ENCODE measurements around the gene S100A14. TPM values are rescaled to one million over a fixed set of nuclear protein-coding genes. Genes with fewer than 3 reads are reported as not detected.

S100A14 gene
- total RNA-seq, 2 donors from 2014 or later: 4.2 to 4.9 TPM

- Histone ChIP-seq H3K4me3 (no peak overlapping the region), H3K4me1 (ENCODE audit: control insufficient read depth in 1 of 2, low read depth in 2 of 2) (peaks cover 5 to 33% of the 10 kb centered on the region in 2 donors), H3K27me3 (replicated peaks; ENCODE audit: insufficient read depth) (no peaks in the 10 kb centered on the region), H3K27ac (peak overlapping the region; percentile 64 to 75), H3K36me3 (no peaks in the 10 kb centered on the region), H3K9me3 (no peaks in the 10 kb centered on the region)
- DNase-seq (ENCODE audit: low spot score) (no peak), ATAC-seq (ENCODE audit: insufficient number of reproducible peaks, low FRiP score, low read depth) (no peak)
- TF ChIP-seq CTCF (IDR thresholded peaks at IDR 0.05): no peak
Measured at GRCh38 chr1:153573351-153573750, 42.8 kb downstream of the S100A14 start.

- peak; percentile 77 for DNase-seq (ENCODE audit: low spot score)
- Histone ChIP-seq H3K4me3 (peak overlapping the region; percentile 27), H3K27ac (peak overlapping the region; percentile 64 to 75), H3K27me3 (replicated peaks; ENCODE audit: insufficient read depth) (no peaks in the 10 kb centered on the region), H3K9me3 (no peaks in the 10 kb centered on the region), H3K36me3 (no peaks in the 10 kb centered on the region), H3K4me1 (ENCODE audit: control insufficient read depth in 1 of 2, low read depth in 2 of 2) (peaks cover 12 to 35% of the 10 kb centered on the region in 2 donors)
- peak; percentile 87 for ATAC-seq (ENCODE audit: insufficient number of reproducible peaks, low FRiP score, low read depth)
- TF ChIP-seq CTCF (IDR thresholded peaks at IDR 0.05): peak; percentile 76
Measured at GRCh38 chr1:153572569-153573015, 43.5 kb downstream of the S100A14 start.

GRCh38 chr1:153571706-153572105, 44.4 kb downstream of the S100A14 start:
- ATAC-seq (ENCODE audit: insufficient number of reproducible peaks, low FRiP score, low read depth) (no peak), DNase-seq (ENCODE audit: low spot score) (no peak)
- peaks cover 21 to 39% of the 10 kb centered on the region in 2 donors for H3K4me1 ChIP-seq (ENCODE audit: control insufficient read depth in 1 of 2, low read depth in 2 of 2)
- no peaks in the 10 kb centered on the region for H3K36me3 ChIP-seq
- H3K27ac ChIP-seq: peak overlapping the region; percentile 64 to 75
- H3K9me3 ChIP-seq: no peaks in the 10 kb centered on the region
- no peaks in the 10 kb centered on the region for H3K27me3 ChIP-seq (replicated peaks; ENCODE audit: insufficient read depth)
- TF ChIP-seq CTCF (IDR thresholded peaks at IDR 0.05): no peak
- no peak overlapping the region for H3K4me3 ChIP-seq

- no peak for TF ChIP-seq CTCF (IDR thresholded peaks at IDR 0.05)
- no peaks in the 10 kb centered on the region for H3K9me3 ChIP-seq
- no peak for ATAC-seq (ENCODE audit: insufficient number of reproducible peaks, low FRiP score, low read depth)
Measured at GRCh38 chr1:153570874-153571273, 45.3 kb downstream of the S100A14 start.

GRCh38 chr1:153569465-153569864, 46.7 kb downstream of the S100A14 start:
- H3K27ac ChIP-seq: no peak overlapping the region
- no peak for TF ChIP-seq CTCF (IDR thresholded peaks at IDR 0.05)
- H3K9me3 ChIP-seq: no peaks in the 10 kb centered on the region
- H3K27me3 ChIP-seq (replicated peaks; ENCODE audit: insufficient read depth): no peaks in the 10 kb centered on the region
- no peaks in the 10 kb centered on the region for H3K36me3 ChIP-seq
- H3K4me1 ChIP-seq (ENCODE audit: control insufficient read depth in 1 of 2, low read depth in 2 of 2): peaks cover 33 to 56% of the 10 kb centered on the region in 2 donors
- H3K4me3 ChIP-seq: no peak overlapping the region
- DNase-seq (ENCODE audit: low spot score) (no peak), ATAC-seq (ENCODE audit: insufficient number of reproducible peaks, low FRiP score, low read depth) (no peak)

More at GRCh38 chr1:153570874-153571273, 45.3 kb downstream of the S100A14 start:
- H3K36me3 ChIP-seq: no peaks in the 10 kb centered on the region
- H3K4me3 ChIP-seq: no peak overlapping the region
- peaks cover 26 to 46% of the 10 kb centered on the region in 2 donors for H3K4me1 ChIP-seq (ENCODE audit: control insufficient read depth in 1 of 2, low read depth in 2 of 2)
- H3K27me3 ChIP-seq (replicated peaks; ENCODE audit: insufficient read depth): no peaks in the 10 kb centered on the region
- no peak overlapping the region for H3K27ac ChIP-seq
- no peak for DNase-seq (ENCODE audit: low spot score)

Data from thoracic aorta (tissue), 2 donors.